Mesenchymal stem cell (in vitro differentiated cells and primary cell): ENCODE measurements around the gene TWIST2.

ENCODE experiments used
- DNase-seq: peaks from one replicate; pipeline ENCODE4 v3.0.0-alpha.2; 2013
- H2AFZ ChIP-seq: one replicate; pipeline ENCODE4 v1.6.1; 2013; ENCODE audit warnings: low read depth, mild to moderate bottlenecking, control low read depth, inconsistent platforms, low read length, moderate library complexity
- H2AK5ac ChIP-seq: 2 replicates; pipeline ENCODE4 v1.6.1; 2013; ENCODE audit warnings: low read length, moderate library complexity, mild to moderate bottlenecking, inconsistent platforms; ENCODE audit not compliant: severe bottlenecking
- H2BK120ac ChIP-seq: one replicate; pipeline ENCODE4 v1.6.1; 2013; ENCODE audit warnings: low read depth, mild to moderate bottlenecking, inconsistent platforms, low read length, moderate library complexity
- H2BK12ac ChIP-seq, 2 experiments: one replicate each; pipeline ENCODE4 v1.6.1; 2013; ENCODE audit warnings: inconsistent platforms in 2 of 2, low read length in 2 of 2, mild to moderate bottlenecking in 2 of 2, moderate library complexity in 2 of 2, control low read depth in 1 of 2
- H2BK15ac ChIP-seq: one replicate; pipeline ENCODE4 v1.6.1; 2013; ENCODE audit warnings: mild to moderate bottlenecking, low read depth, inconsistent platforms; ENCODE audit not compliant: poor library complexity, severe bottlenecking
- H2BK5ac ChIP-seq: 2 replicates; pipeline ENCODE4 v1.6.1; 2013; ENCODE audit warnings: low read depth, mild to moderate bottlenecking, low read length, control low read depth, inconsistent platforms; ENCODE audit not compliant: poor library complexity, severe bottlenecking
- H3K14ac ChIP-seq, 2 experiments: one replicate each; pipeline ENCODE4 v1.6.1; 2013; ENCODE audit warnings: inconsistent platforms in 2 of 2, low read length in 2 of 2, control low read depth in 1 of 2, mild to moderate bottlenecking in 1 of 2, moderate library complexity in 1 of 2
- H3K18ac ChIP-seq, 2 experiments: one replicate each; pipeline ENCODE4 v1.6.1; 2013; ENCODE audit warnings: inconsistent platforms in 2 of 2, low read length in 2 of 2, control low read depth in 1 of 2, low read depth in 1 of 2, mild to moderate bottlenecking in 1 of 2
- H3K23ac ChIP-seq, 2 experiments: one replicate each; pipeline ENCODE4 v1.6.1; 2013; ENCODE audit warnings: inconsistent platforms in 2 of 2, low read length in 2 of 2, mild to moderate bottlenecking in 2 of 2, moderate library complexity in 2 of 2, control low read depth in 1 of 2
- H3K27ac ChIP-seq: 2 replicates; pipeline ENCODE4 v1.5.1; 2013; ENCODE audit warnings: mild to moderate bottlenecking, moderate library complexity, low read length, control low read depth, inconsistent platforms; ENCODE audit not compliant: poor library complexity, severe bottlenecking
- H3K27me3 ChIP-seq, 2 experiments: 2 replicates each; pipeline versions ENCODE4 v1.6.1 to v1.7.0; 2013; ENCODE audit warnings: low read length in 2 of 2, mild to moderate bottlenecking in 2 of 2, moderate library complexity in 2 of 2, control low read depth in 1 of 2, inconsistent platforms in 1 of 2; ENCODE audit not compliant: control insufficient read depth in 1 of 2, insufficient read depth in 1 of 2
- H3K36me3 ChIP-seq, 2 experiments: 2 replicates each; pipeline versions ENCODE4 v1.6.1 to v1.7.0; 2013; ENCODE audit warnings: low read length in 2 of 2, control low read depth in 1 of 2, inconsistent platforms in 1 of 2, low read depth in 1 of 2, mild to moderate bottlenecking in 1 of 2; ENCODE audit not compliant: insufficient read depth in 2 of 2, control insufficient read depth in 1 of 2
- H3K4ac ChIP-seq, 2 experiments: one replicate each; pipeline ENCODE4 v1.6.1; 2013; ENCODE audit warnings: inconsistent platforms in 2 of 2, low read length in 2 of 2, mild to moderate bottlenecking in 2 of 2, moderate library complexity in 2 of 2, control low read depth in 1 of 2, low read depth in 1 of 2
- H3K4me1 ChIP-seq: 2 replicates; pipeline ENCODE4 v1.6.1; 2013; ENCODE audit warnings: low read depth, low read length, control low read depth; ENCODE audit not compliant: control insufficient read depth, insufficient read depth
- H3K4me2 ChIP-seq: 2 replicates; pipeline ENCODE4 v1.6.1; 2013; ENCODE audit warnings: low read length, mild to moderate bottlenecking, inconsistent platforms; ENCODE audit not compliant: poor library complexity, severe bottlenecking
- H3K4me3 ChIP-seq, 2 experiments: 2 replicates each; pipeline versions ENCODE4 v1.5.1 to v1.7.0; 2013; ENCODE audit warnings: low read length in 2 of 2, mild to moderate bottlenecking in 2 of 2, control low read depth in 1 of 2, low read depth in 1 of 2; ENCODE audit not compliant: insufficient read depth in 1 of 2
- H3K79me1 ChIP-seq: replicated peaks from 2 replicates; pipeline ENCODE4 v1.6.1; 2013; ENCODE audit warnings: mild to moderate bottlenecking, control low read depth, low read length, inconsistent platforms; ENCODE audit not compliant: poor library complexity, severe bottlenecking
- H3K9ac ChIP-seq: 2 replicates; pipeline ENCODE4 v1.7.0; 2013; ENCODE audit warnings: mild to moderate bottlenecking, low read length, moderate library complexity
- H3K9me3 ChIP-seq: 2 replicates; pipeline ENCODE4 v1.7.0; 2013; ENCODE audit warnings: mild to moderate bottlenecking, low read length; ENCODE audit not compliant: control insufficient read depth
- H4K8ac ChIP-seq: one replicate; pipeline ENCODE4 v1.6.1; 2013; ENCODE audit warnings: inconsistent platforms, mild to moderate bottlenecking, low read length, moderate library complexity
- H4K91ac ChIP-seq: one replicate; pipeline ENCODE4 v1.6.1; 2013; ENCODE audit warnings: mild to moderate bottlenecking, low read length, inconsistent platforms
- WGBS: methylation state at CpG from one replicate; pipeline ENCODE4 v1.1.7; 2013; ENCODE audit warnings: mixed read lengths; 5-methylcytosine and 5-hydroxymethylcytosine counted together

TWIST2 gene

DNA sequence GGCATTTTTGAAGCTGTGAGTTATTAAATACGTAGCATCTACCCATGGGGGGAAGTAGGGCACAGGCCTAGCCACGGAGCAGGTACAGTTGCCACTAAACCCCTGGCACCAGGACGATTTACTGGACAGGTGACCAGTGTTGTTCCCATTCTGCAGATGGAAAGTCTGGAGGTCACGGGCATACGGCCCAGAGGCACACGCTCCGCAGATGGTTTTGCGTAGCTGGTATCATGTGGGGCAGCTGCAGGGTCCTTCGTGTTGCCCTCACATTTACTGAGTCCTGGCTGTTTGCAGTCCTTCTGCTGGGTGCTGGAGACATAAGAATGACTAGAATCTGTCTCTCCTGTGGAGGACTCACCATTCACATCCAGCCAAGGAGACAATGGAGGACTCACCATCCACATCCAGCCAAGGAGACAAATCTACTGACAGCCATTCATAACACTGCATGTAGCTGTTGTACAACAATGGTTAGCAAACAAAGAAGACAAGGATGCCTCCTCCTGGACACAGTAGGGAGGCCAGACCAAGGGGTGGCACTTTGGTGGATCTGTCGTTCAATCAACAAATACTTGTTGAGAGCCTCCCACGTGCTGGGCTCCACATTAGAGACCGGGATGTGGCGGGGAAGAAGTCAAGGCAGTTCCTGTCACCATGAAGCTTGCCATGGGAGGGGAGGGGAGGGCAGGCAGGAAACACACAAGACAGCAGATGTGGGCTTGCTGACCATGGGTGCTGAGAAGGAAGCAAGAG, 24.9 kb downstream of the TWIST2 start:
- Histone ChIP-seq H3K4me2 (no peak overlapping the region), H3K4ac (no peak overlapping the region), H3K23ac (no peak overlapping the region), H3K27ac (no peak overlapping the region), H3K18ac (no peak overlapping the region), H2BK12ac (no peak overlapping the region), H3K14ac (no peak overlapping the region), H2BK120ac (no peak overlapping the region), H3K27me3 (peaks cover 0 to 50% of the 10 kb centered on the region in 2 experiments), H3K4me3 (no peak overlapping the region), H4K8ac (peak overlapping the region; percentile 38), H3K4me1 (peaks cover 2% of the 10 kb centered on the region), H2BK5ac (no peak overlapping the region), H2BK15ac (no peak overlapping the region), H2AK5ac (no peak overlapping the region), H3K79me1 (no peaks in the 10 kb centered on the region), H4K91ac (no peak overlapping the region), H3K9me3 (no peaks in the 10 kb centered on the region), H3K36me3 (peaks cover 0 to 56% of the 10 kb centered on the region in 2 experiments), H2AFZ (no peak overlapping the region), H3K9ac (no peak overlapping the region)
- WGBS, result 89% methylated on average over 13 of the region's 13 CpGs
- DNase-seq, result no peak

DNA sequence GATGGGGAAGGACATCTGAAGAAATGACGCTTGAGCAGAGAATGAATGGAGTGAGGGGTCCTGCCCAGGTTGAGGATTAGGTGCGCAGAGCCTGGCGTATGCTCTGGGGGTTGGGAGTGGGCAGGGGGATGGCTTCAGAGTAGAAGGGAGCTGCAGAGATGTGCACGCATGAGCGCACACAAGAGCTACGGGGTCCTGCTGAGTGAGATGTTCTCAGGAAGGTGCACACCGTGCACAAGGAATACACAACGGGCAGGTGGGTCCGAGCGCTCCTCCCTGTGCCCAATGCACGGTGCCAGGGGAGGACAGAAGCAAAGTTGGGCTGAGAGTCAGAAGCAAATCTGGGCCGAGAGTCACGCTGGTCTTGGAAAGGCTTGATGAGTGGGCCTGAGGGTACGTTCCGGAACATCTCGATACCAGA, 25.5 kb downstream of the TWIST2 start:
- Histone ChIP-seq H3K18ac (no peak overlapping the region), H2BK15ac (no peak overlapping the region), H3K4me3 (no peak overlapping the region), H3K27me3 (peaks cover 0 to 56% of the 10 kb centered on the region in 2 experiments), H4K8ac (peak overlapping the region; percentile 35), H4K91ac (peak overlapping the region; percentile 18), H3K27ac (no peak overlapping the region), H3K4ac (no peak overlapping the region), H2BK120ac (no peak overlapping the region), H3K36me3 (peaks cover 0 to 61% of the 10 kb centered on the region in 2 experiments), H3K4me2 (no peak overlapping the region), H3K9ac (peak overlapping the region; percentile 64), H3K79me1 (no peaks in the 10 kb centered on the region), H3K14ac (no peak overlapping the region), H2BK12ac (no peak overlapping the region), H3K4me1 (no peaks in the 10 kb centered on the region), H2AFZ (no peak overlapping the region), H2BK5ac (no peak overlapping the region), H3K9me3 (no peaks in the 10 kb centered on the region), H2AK5ac (no peak overlapping the region), H3K23ac (no peak overlapping the region)
- WGBS, result 96% methylated on average over 16 of the region's 16 CpGs
- DNase-seq, result no peak

DNA sequence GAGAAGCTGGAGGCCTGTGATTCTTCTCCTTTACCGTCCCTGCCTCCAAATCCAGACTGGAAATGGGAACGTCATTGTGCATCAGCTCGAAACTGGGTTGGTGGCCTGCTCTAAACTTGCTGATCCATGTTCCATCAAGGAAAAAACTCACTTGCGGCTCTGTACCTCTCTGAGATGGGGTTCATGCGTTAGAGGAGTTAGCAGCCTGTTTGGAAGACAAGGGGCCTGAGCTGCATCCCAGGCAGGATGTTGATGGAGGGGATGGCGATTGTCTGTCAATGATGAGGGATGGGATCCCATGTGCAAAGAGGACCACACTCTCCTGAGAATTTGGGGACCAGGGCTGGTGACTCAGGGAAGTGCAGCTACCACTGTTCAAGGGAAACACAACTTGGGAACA, 26.0 kb downstream of the TWIST2 start:
- Histone ChIP-seq H3K18ac (no peak overlapping the region), H2AK5ac (no peak overlapping the region), H3K9me3 (no peaks in the 10 kb centered on the region), H3K23ac (no peak overlapping the region), H3K4me1 (no peaks in the 10 kb centered on the region), H3K4me2 (no peak overlapping the region), H3K79me1 (no peaks in the 10 kb centered on the region), H2BK5ac (no peak overlapping the region), H3K27me3 (peaks cover 0 to 55% of the 10 kb centered on the region in 2 experiments), H4K91ac (no peak overlapping the region), H3K9ac (peak overlapping the region; percentile 64), H2AFZ (no peak overlapping the region), H3K36me3 (peaks cover 0 to 62% of the 10 kb centered on the region in 2 experiments), H4K8ac (no peak overlapping the region), H2BK15ac (no peak overlapping the region), H3K4ac (no peak overlapping the region), H3K4me3 (no peak overlapping the region), H2BK120ac (no peak overlapping the region), H3K14ac (no peak overlapping the region), H2BK12ac (no peak overlapping the region), H3K27ac (no peak overlapping the region)
- WGBS, result 93% methylated on average over 6 of the region's 6 CpGs
- DNase-seq, result no peak

DNA sequence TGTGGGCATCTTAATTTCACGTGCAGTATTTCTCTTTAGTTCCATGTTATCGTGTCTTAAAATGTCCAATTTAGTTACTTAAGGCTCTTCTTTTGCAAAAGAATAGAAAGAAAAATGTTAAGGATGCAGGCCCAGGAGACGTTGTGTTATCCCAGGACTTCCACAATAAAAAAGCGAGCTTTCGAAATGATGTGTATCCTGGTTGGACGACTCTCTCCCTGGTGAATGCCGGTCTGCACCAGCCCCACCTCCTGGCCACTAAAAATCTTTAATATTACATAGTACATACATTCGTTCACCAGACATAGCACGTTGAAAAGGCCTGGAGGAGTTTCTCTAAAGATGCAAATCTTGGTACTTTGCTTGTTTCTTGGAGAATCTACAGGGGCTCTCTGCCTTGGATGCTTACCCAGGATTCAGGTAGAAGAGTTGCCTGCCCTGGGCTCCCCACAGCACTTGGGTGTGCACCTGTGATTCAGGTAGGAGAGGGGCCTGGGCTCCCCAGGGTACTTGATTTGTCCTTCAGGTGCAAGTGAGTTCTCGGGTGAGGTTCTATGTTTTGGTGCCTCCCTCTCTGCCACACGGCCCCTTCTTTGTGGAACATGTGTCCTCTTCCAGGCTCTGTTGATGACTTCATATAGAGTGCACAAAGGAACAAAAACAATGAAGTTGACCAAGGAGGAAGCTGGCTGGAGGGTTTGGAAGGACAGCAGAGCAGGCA, 26.6 kb downstream of the TWIST2 start:
- no peaks in the 10 kb centered on the region for H3K79me1 ChIP-seq
- peaks cover 0 to 68% of the 10 kb centered on the region in 2 experiments for H3K36me3 ChIP-seq
- H3K27me3 ChIP-seq, result peaks cover 0 to 61% of the 10 kb centered on the region in 2 experiments
- WGBS, result 91% methylated on average over 9 of the region's 11 CpGs
- DNase-seq, result no peak
- H3K9ac ChIP-seq, result peak overlapping the region; percentile 64
- H3K9me3 ChIP-seq, result no peaks in the 10 kb centered on the region
- no peak overlapping the region for H2BK12ac ChIP-seq
- H3K18ac ChIP-seq, result no peak overlapping the region
- no peak overlapping the region for H3K27ac ChIP-seq
- H2AK5ac ChIP-seq, result no peak overlapping the region
- H3K4me2 ChIP-seq, result no peak overlapping the region
- H2AFZ ChIP-seq, result no peak overlapping the region
- no peaks in the 10 kb centered on the region for H3K4me1 ChIP-seq
- H4K8ac ChIP-seq, result no peak overlapping the region
- no peak overlapping the region for H2BK120ac ChIP-seq
- H3K4me3 ChIP-seq, result no peak overlapping the region
- no peak overlapping the region for H2BK15ac ChIP-seq
- no peak overlapping the region for H4K91ac ChIP-seq
- no peak overlapping the region for H3K4ac ChIP-seq
- H3K23ac ChIP-seq, result no peak overlapping the region
- no peak overlapping the region for H3K14ac ChIP-seq
- no peak overlapping the region for H2BK5ac ChIP-seq
